Uterus (tissue), 2 donors: Measurements from ENCODE around the gene TFB1M.

Source experiments
- CTCF ChIP-seq, 4 experiments: fragments of 200-600 bp in 2 of 4; fragments of 450-650 bp in 2 of 4; sonication (generic) in 2 of 4; IDR thresholded peaks; one replicate each; pipeline ENCODE4 v1.5.1; 2016 to 2019; ENCODE audit warnings: antibody characterized with exemption in 4 of 4, mild to moderate bottlenecking in 2 of 4, moderate library complexity in 1 of 4
- POLR2A ChIP-seq, 2 donors: fragments of 450-650 bp; IDR thresholded peaks; one replicate each; pipeline ENCODE4 v1.6.1; 2016; ENCODE audit warnings: antibody characterized with exemption in 2 of 2, mild to moderate bottlenecking in 1 of 2, moderate library complexity in 1 of 2

GRCh38 chr6:155219858-155220301, 94.4 kb downstream of the TFB1M start:
- TF ChIP-seq CTCF (IDR thresholded peaks at IDR 0.05) (no peak), POLR2A (IDR thresholded peaks at IDR 0.05) (no peak)
